NCI-H1436 (cell line): ENCODE data around the gene CCN5.
"Not testable (repeated sequence)": the region's sequence is repeated elsewhere in the genome, so short reads cannot be mapped to it uniquely, and the experiment has no call there.

Source experiments
- DNase-seq: peaks from one replicate; lab custom pipeline; 2025; lab: John Stamatoyannopoulos, UW

Gene CCN5

DNA sequence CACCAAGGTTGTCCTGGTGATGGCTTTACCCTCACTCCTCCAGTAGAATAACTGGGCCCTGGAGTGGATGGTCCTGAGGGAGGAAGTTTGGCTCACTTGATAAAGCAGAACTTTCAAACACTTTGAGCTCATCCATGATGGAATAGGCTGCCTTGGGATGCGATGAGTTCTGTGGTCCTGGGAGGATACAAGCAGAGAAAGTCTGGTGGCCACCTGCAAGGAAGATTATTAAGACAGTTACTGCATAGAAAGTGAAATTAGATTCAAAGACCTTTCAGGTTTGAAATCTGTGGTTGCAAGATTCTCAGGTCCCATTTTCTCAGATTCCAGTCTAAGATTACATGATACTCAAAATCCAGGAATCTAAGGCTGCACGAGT, 19.9 kb upstream of the CCN5 start:
- no peak for DNase-seq

DNA sequence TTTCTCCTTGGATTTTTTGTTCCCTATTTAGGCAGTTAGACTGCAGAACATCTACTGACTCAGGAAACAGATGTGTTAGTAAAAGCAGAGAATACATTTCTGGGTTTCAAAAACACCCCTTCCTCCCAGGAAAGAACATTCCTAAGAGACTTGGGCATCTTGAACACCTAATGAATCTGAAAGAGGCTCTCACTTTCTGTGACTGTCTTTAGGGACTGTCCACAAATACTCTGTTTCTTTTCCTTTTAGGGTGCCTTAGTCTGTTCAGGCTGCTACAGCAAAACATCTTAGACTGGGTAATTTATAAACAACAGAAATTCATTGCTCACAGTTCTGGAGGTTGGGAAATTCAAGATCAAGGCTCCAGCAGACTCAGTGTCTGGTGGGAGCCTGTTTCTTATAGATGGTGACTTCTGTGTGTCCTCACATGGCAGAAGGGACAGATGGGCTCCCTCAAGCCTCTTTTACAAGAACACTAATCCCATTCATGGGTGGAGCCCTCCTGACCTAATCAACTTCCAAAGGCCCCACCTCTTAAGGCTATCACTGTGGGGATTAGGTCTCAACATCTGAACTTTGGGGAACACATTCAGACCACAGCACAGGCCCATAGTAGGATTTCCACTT, 19.4 kb upstream of the CCN5 start:
- no peak for DNase-seq

DNA sequence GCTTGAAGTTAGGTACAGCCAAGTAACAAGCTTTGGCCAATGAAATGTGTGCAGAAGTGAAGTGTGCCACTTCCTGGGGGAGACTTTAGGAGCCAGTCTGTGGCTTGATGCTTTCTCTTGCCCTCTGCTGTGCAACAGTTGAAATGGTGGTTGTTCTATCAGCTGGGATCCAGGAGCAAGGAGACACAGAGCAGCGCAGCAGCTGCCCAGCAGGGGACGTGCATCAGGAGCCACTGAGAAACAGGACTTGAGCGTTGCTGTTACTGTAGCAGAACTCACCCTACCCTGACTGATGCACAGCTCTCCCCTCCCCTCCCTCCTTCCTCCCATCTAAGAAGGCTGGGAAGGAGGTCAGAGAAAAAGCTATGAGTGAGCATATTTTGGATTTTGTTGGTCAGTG, 18.9 kb upstream of the CCN5 start:
- no peak for DNase-seq

DNA sequence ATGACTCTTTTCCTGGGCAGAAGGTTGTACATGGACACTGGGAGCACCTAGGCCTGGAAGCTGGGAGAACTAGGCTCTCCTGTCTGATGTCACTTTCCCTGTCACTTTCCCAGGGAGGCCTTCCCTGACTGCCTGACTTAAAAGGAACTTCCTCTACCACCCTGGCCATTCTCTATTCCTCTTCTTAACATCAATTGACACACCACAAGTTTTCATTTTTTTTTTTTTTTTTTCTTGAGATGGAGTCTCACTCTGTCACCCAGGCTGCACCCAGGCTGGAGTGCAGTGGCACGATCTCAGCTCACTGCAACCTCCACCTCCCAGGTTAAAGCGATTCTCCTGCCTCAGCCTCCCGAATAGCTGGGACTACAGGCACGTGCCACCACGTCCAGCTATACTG, 18.1 kb upstream of the CCN5 start:
- not testable (repeated sequence) for DNase-seq

DNA sequence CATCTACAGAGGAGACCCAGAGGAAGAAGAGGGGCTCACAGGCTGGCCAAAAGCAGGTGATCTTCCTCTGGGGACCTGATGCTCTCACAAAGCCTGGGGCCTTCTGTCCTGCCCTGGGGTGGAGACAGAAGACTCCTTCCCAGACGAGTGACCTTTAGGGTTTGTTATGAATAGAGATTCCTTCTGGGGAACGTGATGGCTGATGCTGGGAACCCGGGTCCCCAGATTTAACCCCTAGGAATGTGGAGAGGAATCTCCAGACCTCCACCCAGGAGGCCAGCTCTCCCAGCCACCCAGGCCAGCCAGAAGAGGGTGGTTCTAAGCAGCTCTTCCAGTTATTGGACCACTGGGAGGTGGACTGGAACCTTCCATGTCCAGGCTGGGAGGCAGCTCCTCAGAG, 16.8 kb upstream of the CCN5 start:
- DNase-seq = no peak

DNA sequence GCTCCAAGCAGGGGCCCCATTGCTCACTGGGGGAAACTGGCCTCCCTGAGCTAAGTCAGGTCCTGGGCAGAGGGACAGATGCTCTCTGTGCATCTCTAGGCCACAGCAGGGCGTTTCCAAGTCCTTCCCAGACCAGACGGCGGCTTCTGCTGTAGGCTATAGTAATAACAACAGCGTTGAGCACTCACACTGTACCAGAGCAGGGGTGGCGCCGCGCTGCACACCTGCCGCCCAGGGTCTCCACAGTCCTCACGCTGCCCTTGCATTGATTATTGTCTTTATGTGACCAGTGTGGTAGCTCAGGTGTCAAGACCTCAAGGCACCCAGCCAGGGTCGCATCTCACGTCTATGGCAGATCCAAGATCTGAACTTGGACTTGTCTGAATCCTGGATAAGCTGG, 14.9 kb upstream of the CCN5 start:
- no peak for DNase-seq

DNA sequence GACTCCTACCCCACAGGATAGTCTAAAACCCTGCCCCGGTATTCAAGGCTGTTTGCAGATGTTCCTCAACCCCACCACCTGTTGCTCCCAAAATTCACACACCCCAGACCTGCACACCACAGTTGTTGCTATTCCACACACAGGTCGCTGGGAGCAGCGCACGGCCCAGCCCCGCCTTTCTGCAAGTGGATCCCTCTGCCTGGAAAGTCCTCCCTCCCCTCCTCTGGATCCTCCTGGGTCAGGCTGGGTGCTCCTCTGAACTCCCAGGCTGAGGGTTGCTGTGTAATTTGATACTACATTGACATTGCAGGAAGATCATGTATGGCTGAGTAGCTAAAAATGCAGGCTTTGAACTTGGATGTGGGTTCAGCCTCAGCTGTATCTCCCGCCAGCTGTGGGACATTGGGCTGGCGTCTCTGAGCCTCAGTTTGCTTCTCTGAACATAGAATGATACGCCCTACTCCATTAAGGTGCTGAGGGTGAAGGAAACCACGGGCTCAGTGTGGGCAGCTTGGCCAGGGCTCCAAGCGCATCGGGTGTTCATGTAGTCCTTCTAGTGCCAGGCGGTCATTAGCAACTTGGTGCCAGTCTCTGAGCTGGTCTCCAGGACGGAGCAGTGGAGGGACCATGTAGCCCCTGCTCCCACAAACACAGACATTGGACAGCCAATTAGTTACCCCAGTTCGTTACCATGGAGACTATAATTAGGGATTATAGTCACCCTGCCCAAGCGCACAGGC, 13.9 kb upstream of the CCN5 start:
- DNase-seq = no peak

DNA sequence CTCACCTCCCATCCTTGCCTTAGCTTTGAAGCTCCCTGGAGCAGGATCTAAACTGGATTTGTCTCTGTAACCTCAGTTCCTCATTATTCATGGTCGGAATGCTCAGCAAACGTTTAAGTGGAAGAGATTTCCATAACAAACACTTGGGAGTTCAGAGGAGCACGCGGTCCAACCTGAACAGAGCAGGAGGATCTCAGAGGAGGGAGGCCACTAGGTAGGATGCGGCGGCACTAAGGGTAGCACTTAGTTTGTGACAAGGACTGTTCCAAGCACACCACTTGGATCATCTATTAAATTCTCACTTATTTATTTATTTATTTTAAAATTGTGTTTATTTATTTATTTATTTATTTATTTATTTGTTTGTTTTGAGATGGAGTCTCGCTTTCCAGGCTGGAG, 13.3 kb upstream of the CCN5 start:
- DNase-seq = no peak

DNA sequence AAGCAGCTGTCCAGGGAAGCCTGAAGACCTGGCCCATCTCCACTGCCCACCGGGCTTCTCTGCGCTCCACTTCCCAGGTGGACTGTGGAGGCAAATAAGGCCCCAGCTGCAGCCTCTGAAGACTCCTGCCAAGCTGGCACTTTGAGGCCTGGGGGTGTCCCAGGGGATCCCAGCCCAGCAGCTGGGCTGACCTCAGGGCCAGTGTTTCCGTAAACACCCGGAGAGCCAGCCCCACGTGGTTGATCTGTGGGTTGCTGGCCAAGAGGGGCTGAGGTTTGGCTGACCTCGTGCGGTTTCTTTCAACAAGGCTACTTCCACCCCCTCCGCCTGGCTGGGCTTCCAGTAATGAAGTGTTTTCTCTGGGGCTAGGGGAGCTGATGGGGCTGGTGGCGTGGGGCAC, 12.4 kb upstream of the CCN5 start:
- no peak for DNase-seq

DNA sequence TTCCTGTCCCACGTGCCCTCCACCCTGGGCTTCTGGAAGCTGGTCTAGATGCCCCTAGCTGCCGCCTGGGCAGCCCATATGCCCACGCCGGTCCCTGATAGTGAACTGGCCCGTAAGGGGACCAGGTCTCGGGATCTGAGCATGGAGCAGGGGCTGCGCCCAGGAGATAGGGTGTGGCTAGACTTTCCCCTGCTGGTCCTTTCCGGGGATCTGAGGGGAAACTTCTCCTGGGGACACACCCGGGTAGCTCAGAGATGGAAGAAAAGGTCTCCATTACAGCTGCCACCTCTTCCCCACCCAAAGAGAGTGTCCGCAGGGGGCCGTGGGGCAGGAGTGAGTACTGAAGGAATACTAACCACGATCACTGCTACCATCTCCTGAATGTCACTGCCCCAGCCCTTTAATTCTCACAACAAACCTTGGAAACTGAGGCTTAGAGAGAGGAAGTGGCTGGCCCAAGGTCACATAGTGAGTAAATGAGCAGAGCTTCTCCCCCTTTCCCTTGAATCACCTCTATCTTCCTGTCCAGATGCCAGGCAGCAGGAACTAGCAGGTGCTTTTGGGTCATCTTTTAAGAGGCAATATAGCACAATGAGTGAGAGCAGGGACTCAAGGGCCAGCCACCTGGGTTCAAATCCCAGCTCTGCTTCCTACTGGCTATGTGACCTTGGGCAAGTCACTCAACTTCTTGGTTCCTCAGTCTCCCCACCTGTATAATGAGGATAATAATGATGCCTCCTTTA, 11.8 kb upstream of the CCN5 start:
- no peak for DNase-seq

DNA sequence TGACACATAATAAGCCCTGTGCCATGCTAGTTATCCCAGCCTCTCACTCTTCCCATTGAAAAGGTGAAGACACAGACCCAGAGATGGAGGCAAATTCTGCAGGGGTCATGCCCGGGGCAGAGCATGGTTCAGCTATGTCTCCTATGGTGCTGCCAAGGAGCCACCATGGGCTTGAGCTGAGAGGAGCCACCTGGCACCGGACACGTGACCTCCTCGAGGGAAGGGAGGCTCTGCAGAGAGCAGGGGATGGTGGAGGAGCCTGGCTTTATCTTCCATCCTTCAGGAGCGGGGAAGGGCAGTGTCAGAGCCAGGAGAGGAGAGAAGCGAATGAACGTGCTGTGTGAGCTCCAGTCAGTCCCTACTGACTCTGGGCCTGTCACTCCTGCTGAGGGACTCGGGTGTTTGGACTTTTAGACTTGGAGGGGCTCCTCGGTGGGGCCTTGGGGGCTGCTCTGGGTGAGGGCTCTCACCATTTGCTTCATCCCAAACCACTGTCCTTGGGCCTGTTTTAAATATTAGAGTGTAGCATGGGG, 11.1 kb upstream of the CCN5 start:
- DNase-seq = no peak

DNA sequence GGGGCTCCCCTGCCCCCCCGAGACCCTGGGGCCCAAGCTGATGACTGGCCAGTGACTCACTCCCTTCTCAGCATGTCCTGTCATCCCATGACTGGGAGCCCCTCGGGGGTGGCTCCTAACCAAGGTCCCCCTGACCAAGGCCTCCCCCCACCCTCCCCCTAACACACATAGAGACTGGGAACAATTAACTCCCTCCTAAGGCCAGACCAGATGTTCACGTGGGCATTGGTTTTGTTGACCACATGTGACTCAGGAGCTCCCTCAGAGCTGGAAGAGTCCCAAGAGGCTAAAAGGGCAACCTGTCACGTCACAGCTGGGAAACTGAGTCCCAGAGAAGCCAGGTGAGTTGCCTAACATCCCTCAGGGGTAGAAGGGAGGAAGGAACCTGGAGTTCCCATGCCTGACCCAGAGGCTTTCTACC, 10.6 kb upstream of the CCN5 start:
- DNase-seq = no peak

DNA sequence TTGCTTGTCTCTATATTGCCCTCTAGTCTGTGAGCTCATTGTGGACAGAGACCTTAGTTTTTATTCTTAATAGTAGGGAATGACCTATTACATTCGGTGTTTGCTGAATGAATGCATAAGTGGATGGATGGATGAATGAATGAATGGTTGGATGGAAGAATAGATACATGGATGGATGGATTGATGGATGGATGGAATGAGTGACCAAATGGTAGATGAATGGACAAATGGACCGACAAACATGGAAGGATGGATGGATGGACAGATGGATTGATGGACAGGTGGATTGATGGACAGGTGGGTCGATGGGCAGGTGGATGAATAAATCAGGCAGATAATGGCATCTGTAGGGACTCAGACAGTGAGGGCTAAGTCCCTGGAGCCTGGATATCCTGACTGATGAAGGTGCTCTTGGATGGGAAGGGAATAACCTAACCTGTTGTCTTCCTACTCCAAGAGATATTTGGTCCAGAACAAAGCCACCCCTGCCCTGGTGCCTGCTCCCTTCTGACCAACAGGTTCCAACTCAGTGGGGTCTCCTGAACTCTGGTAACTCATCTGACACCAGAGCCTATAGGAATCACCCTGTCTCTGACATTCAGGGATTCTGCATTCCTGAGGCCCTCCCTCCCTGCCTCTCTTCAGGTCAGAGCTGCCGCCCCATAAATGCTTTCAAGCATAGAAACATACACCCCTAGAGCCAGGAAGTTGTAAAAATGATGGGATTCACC, 9.6 kb upstream of the CCN5 start:
- DNase-seq = no peak

DNA sequence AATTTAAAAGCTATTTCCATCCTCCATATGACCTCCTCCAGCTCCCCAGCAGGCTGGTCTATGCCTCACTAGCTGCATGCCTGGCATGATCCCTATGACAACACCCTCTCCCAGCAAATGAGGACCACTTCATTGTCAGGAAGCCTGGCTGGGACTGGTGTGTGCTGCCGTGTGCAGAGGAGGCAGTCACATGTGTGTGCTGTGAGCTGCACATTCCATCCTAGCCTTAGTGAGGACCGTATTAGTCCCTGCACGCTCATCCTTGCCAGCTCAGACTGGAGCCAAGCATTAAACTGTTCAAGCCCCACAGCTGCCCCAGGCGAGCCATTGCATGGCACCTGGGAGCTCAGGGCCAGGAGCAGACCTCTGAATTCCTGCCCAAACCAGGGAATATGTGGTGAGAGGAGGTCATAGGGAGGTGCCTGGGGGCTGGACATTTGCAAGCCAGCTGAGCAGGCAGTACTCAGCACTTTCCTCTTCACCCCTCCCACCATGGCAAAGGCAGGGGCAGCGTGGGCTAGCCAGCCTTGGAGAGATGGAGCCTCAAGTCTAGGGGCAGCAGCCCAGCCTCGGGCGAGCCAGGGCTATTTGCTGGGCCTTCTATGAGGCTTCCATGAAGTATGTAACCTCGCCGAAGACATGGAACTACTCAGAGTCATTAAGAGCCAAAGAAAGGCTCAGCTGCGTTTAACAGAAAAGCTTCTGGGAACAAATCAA, 8.7 kb upstream of the CCN5 start:
- no peak for DNase-seq

DNA sequence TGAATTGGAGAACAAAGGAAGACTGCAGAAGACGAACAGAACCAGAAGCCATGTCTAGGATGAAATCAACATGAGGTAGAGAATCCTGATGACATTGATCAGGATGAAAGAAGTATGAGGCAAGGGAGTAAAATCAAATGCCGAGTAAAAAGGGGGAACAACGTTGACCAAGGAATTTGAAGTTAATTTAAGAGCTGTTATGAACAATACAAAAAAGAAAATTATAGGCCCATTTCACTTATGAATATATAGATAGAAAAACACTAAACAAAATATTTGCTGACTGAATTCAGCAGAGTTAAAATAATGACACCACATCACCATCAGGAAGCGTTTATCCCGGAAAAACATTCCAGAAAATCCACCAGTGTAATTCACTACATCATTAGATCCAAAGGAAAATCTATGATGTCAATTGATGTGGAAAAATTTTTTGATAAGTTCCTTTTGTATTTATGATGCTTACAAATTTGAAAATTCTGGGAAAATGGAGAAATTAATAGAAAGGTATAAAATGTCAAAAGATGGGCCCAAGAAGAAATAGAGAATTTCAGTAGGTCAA, 8.1 kb upstream of the CCN5 start:
- no peak for DNase-seq

DNA sequence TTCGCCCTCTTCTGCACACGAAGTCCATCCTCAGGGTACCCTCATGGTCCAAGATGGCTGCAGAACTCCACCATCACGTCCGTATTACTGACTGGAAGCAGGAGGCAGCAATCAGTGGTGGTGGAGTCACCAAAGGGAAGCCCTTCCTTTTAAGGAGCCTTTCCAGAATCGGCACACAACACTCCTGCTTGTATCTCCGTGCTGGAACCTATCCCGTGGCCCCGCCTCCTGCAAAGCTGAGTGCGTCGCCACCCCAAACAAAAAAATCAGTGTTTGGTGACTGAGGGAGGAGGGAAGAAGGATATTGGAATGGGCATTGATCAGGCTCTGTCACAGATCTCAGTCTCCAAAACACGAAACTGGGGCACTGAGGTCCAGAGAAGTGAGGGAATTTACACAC, 5.8 kb upstream of the CCN5 start:
- DNase-seq = no peak

DNA sequence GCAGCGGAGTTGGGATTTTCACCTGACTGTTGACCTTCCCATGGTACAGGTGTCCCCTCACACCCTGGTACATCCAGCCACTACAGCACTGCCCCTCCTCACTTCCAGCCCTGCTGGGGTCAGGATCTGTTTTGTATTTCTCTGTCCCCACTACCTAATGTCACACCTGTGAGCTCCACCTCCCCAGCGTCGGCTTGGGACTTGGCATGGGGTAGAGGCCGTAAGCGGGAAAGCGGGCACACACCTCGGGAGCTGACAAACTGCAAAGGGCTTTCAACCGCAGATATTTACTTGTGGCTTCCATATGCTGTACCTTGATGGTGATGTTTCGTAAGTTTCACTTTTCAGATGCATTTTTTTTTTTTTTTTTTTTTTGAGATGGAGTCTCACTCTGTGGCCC, 5.4 kb upstream of the CCN5 start:
- DNase-seq = no peak

DNA sequence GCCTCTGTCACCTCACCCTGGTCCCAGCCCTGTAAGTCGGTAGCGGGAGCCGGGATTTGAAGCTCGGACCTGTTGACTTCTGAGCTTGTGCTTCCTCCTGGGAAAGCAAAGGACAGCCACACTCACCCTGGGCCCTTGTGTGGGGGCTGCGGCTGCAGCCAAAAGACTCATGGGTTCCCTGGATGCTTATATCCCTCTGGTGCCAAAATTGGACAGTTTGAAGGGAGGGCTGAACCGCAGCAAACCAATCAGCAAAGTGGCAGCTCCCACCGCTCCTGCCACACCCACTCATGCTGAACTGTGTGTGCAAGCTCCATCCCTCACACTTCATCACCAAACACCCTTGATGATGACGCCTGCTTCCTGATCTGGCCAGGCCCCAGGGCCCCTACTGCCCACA, 3.9 kb upstream of the CCN5 start:
- DNase-seq = no peak

DNA sequence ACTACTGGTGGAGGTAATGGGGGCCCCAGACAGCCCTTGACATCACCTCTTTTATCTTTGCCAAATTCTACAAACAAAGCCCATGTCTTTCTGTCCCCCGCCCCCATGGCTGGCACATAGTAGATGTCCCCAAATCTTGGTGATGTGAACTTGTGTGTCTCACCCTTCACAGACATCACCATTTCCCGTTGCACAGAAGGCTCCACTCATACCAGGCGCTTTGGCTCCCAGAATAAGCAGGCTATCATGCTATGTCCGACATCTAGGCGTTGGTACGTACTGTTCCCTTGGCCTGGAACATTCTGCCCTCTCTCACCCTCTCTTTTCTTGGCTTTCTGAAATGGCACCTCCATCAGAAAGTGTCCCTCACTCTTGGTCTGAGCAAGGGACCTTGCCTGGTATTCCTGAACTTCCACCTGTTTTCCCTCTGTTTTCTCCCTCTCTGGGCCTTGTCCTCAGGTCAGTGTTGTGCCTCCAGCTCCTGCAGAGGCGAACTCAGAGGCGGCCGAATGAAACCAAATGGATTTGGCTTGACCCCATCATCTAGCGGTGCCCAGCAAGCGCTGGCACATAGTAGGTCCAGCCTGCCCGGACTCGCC, 968 bp upstream of the CCN5 start:
- DNase-seq = no peak

DNA sequence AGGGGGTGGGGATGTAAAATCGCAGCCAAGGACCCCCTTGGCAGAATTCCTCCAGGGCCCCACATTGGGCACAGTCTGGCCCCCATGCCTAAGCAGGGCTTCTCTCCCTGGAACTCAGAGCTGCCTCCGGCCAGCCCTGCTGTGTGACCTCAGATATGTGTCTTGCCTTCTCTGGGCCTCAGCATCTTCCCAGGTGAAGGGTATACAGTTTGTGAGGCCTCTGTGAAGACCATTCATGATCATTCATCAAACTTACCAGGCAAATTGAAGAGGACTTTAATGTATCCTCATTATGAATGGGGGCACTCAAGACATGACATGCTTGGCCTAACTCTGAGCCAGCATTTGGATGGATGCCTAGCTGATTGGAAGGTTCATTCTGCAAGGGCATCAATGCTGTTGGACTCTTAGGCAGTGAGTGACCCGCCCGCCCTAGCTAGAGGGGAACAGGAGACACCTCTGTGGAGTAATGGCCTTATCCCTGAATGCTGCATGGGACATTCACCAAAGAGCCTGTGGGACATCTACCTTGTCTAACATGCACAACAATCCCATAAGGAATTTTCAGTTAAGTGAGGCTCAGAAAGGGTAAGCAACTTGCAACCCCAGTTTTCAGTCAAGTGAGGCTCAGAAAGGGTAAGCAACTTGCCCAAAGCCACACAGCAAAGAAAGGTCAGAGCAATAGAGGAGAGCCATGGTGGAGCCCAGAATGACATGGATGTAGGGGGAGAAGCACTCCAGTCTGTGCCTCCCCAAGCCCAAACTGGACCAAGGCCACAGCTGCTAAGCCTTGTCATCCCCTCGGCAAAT, 535 bp downstream of the CCN5 start:
- no peak for DNase-seq
